ENCODE data around the gene RHBDF2. TPM values are rescaled to one million over a fixed set of nuclear protein-coding genes. Genes with fewer than 3 reads are reported as not detected.

Gene RHBDF2
- polyA plus RNA-seq, 3 donors: 36.9 to 124 (median 68.6) TPM

- peaks cover 35% of the 10 kb centered on the region for H4K20me1 ChIP-seq (ENCODE audit: insufficient read depth, low read length)
- no peaks in the 10 kb centered on the region for H3K9me3 ChIP-seq (replicated peaks in 1 of 2; ENCODE audit: control insufficient read depth in 1 of 2, insufficient read depth in 1 of 2, low read length in 2 of 2)
- H3K4me3 Mint-ChIP-seq: peak overlapping the region in 1 of 2 donors; percentile 62
- H3K4me1 Mint-ChIP-seq: peaks cover 17% of the 10 kb centered on the region
- no peak overlapping the region for H3K4me3 ChIP-seq (replicated peaks in 1 of 3; ENCODE audit: low read depth in 2 of 3, low read length in 3 of 3)
- H3K9me3 Mint-ChIP-seq: peaks cover 0 to 2% (median 0%) of the 10 kb centered on the region in 7 donors
- TF ChIP-seq, protein P1, sequence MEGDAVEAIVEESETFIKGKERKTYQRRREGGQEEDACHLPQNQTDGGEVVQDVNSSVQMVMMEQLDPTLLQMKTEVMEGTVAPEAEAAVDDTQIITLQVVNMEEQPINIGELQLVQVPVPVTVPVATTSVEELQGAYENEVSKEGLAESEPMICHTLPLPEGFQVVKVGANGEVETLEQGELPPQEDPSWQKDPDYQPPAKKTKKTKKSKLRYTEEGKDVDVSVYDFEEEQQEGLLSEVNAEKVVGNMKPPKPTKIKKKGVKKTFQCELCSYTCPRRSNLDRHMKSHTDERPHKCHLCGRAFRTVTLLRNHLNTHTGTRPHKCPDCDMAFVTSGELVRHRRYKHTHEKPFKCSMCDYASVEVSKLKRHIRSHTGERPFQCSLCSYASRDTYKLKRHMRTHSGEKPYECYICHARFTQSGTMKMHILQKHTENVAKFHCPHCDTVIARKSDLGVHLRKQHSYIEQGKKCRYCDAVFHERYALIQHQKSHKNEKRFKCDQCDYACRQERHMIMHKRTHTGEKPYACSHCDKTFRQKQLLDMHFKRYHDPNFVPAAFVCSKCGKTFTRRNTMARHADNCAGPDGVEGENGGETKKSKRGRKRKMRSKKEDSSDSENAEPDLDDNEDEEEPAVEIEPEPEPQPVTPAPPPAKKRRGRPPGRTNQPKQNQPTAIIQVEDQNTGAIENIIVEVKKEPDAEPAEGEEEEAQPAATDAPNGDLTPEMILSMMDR (IDR thresholded peaks at IDR 0.05): peak; percentile 10
- no peaks in the 10 kb centered on the region for H3K27me3 ChIP-seq (ENCODE audit: control insufficient read depth in 2 of 2, insufficient read depth in 2 of 2, low read length in 2 of 2)
- WGBS (ENCODE audit: insufficient coverage): 48% methylated on average over 5 of the region's 6 CpGs
- peaks cover 1 to 4% (median 4%) of the 10 kb centered on the region in 3 donors for H3K27me3 Mint-ChIP-seq (ENCODE audit: low read depth in 3 of 3)
- peaks cover 2 to 4% of the 10 kb centered on the region in 2 donors for H3K36me3 Mint-ChIP-seq
- no peaks in the 10 kb centered on the region for H3K36me3 ChIP-seq (replicated peaks in 1 of 2; ENCODE audit: control insufficient read depth in 1 of 2, insufficient read depth in 2 of 2, low read length in 2 of 2)
- intact Hi-C loops (cut with micrococcal nuclease): no loop called here
- H3K4me1 ChIP-seq (ENCODE audit: control insufficient read depth in 1 of 2, insufficient read depth in 2 of 2, low read length in 2 of 2): peaks cover 10 to 17% of the 10 kb centered on the region in 2 donors
- H2AFZ ChIP-seq (ENCODE audit: insufficient read depth, low read depth, low read length, poor library complexity, severe bottlenecking): no peak overlapping the region
- H3K9ac ChIP-seq (ENCODE audit: insufficient read depth, low read length, poor library complexity, severe bottlenecking): no peak overlapping the region
- no peak overlapping the region for H3K27ac ChIP-seq (ENCODE audit: low read depth in 1 of 2, low read length in 2 of 2)
- peak overlapping the region in 6 of 7 donors; percentile 54 to 91 (median 76) for H3K27ac Mint-ChIP-seq
- DNase-seq: no peak
- H3K79me2 ChIP-seq (ENCODE audit: insufficient read depth, low read length): peaks cover 44% of the 10 kb centered on the region
- H3K4me2 ChIP-seq (replicated peaks; ENCODE audit: extremely low read depth, low read length, poor library complexity, severe bottlenecking): no peak overlapping the region
These were observed 47.8 kb downstream of the RHBDF2 start for GRCh38 chr17:76453431-76453743.

- intact Hi-C loops (cut with micrococcal nuclease): no loop called here
- TF ChIP-seq, protein P1 (IDR thresholded peaks at IDR 0.05): peak; percentile 39
- Histone ChIP-seq H3K36me3 (replicated peaks in 1 of 2; ENCODE audit: control insufficient read depth in 1 of 2, insufficient read depth in 2 of 2, low read length in 2 of 2) (no peaks in the 10 kb centered on the region), H2AFZ (ENCODE audit: insufficient read depth, low read depth, low read length, poor library complexity, severe bottlenecking) (peak within 1 kb of the TSS; percentile 97), H3K9me3 (replicated peaks in 1 of 2; ENCODE audit: control insufficient read depth in 1 of 2, insufficient read depth in 1 of 2, low read length in 2 of 2) (no peaks in the 10 kb centered on the region), H3K9ac (ENCODE audit: insufficient read depth, low read length, poor library complexity, severe bottlenecking) (peak within 1 kb of the TSS; percentile 74), H3K4me2 (replicated peaks; ENCODE audit: extremely low read depth, low read length, poor library complexity, severe bottlenecking) (peak within 1 kb of the TSS; percentile 92), H3K4me3 (replicated peaks in 1 of 3; ENCODE audit: low read depth in 2 of 3, low read length in 3 of 3) (peak within 1 kb of the TSS; percentile 32 to 81 (median 77)), H4K20me1 (ENCODE audit: insufficient read depth, low read length) (peaks cover 41% of the 10 kb centered on the region), H3K79me2 (ENCODE audit: insufficient read depth, low read length) (peaks cover 50% of the 10 kb centered on the region), H3K27me3 (ENCODE audit: control insufficient read depth in 2 of 2, insufficient read depth in 2 of 2, low read length in 2 of 2) (no peaks in the 10 kb centered on the region), H3K4me1 (ENCODE audit: control insufficient read depth in 1 of 2, insufficient read depth in 2 of 2, low read length in 2 of 2) (peaks cover 10 to 17% of the 10 kb centered on the region in 2 donors), H3K27ac (ENCODE audit: low read depth in 1 of 2, low read length in 2 of 2) (peak within 1 kb of the TSS in 1 of 2 donors; percentile 55)
- peaks cover 1 to 4% (median 4%) of the 10 kb centered on the region in 3 donors for H3K27me3 Mint-ChIP-seq (ENCODE audit: low read depth in 3 of 3)
- under 1% methylated on average over 97 of the region's 101 CpGs for WGBS (ENCODE audit: insufficient coverage)
- peaks cover 0 to 2% (median 0%) of the 10 kb centered on the region in 7 donors for H3K9me3 Mint-ChIP-seq
- H3K4me1 Mint-ChIP-seq: peaks cover 19% of the 10 kb centered on the region
- peak; percentile 86 to 90 (median 87) for DNase-seq
- H3K36me3 Mint-ChIP-seq: peaks cover 2 to 4% of the 10 kb centered on the region in 2 donors
- H3K27ac Mint-ChIP-seq: peak within 1 kb of the TSS; percentile 46 to 91 (median 73)
- H3K4me3 Mint-ChIP-seq: peak within 1 kb of the TSS; percentile 80 to 89
These were observed 48.4 kb downstream of the RHBDF2 start, which contains the start of gene UBE2O for GRCh38 chr17:76452660-76453430. UBE2O (minus strand) TSS chr17:76453152; CDS start chr17:76453141, 11 bp downstream.
